Stimulated activated CD8-positive, alpha-beta memory T cell treated with anti-CD3 and anti-CD28 coated beads, Interleukin-2, amount 100 ng/mL, for 1 hour (primary cell): ENCODE measurements around the gene NKAIN1.
"Not testable (repeated sequence)": the region's sequence is repeated elsewhere in the genome, so short reads cannot be mapped to it uniquely, and the experiment has no call there.

Experiments used
- DNase-seq, 2 donors: peaks; one replicate each; pipeline ENCODE4 v3.0.0-alpha.2; 2020; ENCODE audit warnings: low read depth in 2 of 2

Gene NKAIN1

GRCh38 chr1:31239653-31240241 is at the start of gene NKAIN1:
NKAIN1 (minus strand) TSS chr1:31239887; CDS start chr1:31239547, 340 bp downstream.
- no peak for DNase-seq

GRCh38 chr1:31289021-31289420 is 49.3 kb upstream of the NKAIN1 start:
- DNase-seq = no peak

GRCh38 chr1:31287791-31288190 is 48.1 kb upstream of the NKAIN1 start:
- not testable (repeated sequence) for DNase-seq

GRCh38 chr1:31282426-31282825 is 42.7 kb upstream of the NKAIN1 start:
- DNase-seq = not testable (repeated sequence)

- no peak for DNase-seq
These were observed 33.9 kb upstream of the NKAIN1 start for GRCh38 chr1:31273619-31274018.

- DNase-seq = no peak
These were observed 32.7 kb upstream of the NKAIN1 start for GRCh38 chr1:31272369-31272768.

- no peak for DNase-seq
These were observed 26.9 kb upstream of the NKAIN1 start for GRCh38 chr1:31266547-31266946.

- no peak for DNase-seq
These were observed 25.2 kb upstream of the NKAIN1 start for GRCh38 chr1:31264790-31265386.

GRCh38 chr1:31263408-31263807 is 23.7 kb upstream of the NKAIN1 start:
- no peak for DNase-seq

- DNase-seq = not testable (repeated sequence)
These were observed 22.7 kb upstream of the NKAIN1 start for GRCh38 chr1:31262393-31262792.

GRCh38 chr1:31261916-31262315 is 22.2 kb upstream of the NKAIN1 start:
- DNase-seq = no peak

GRCh38 chr1:31259746-31260145 is 20.1 kb upstream of the NKAIN1 start:
- no peak for DNase-seq

- DNase-seq = no peak
These were observed 18.9 kb upstream of the NKAIN1 start for GRCh38 chr1:31258581-31258980.

- DNase-seq = no peak
These were observed 17.5 kb upstream of the NKAIN1 start for GRCh38 chr1:31257213-31257612.

GRCh38 chr1:31249854-31250253 is 10.2 kb upstream of the NKAIN1 start:
- DNase-seq = no peak

GRCh38 chr1:31248276-31248675 is 8.6 kb upstream of the NKAIN1 start:
- no peak for DNase-seq

- DNase-seq = no peak
These were observed 4.6 kb upstream of the NKAIN1 start for GRCh38 chr1:31244326-31244725.

GRCh38 chr1:31243501-31244286 is 4.0 kb upstream of the NKAIN1 start:
- no peak for DNase-seq

GRCh38 chr1:31241321-31241720 is 1.6 kb upstream of the NKAIN1 start:
- DNase-seq = no peak

- DNase-seq = no peak
These were observed 587 bp downstream of the NKAIN1 start for GRCh38 chr1:31238986-31239613.

- no peak for DNase-seq
These were observed 1.1 kb downstream of the NKAIN1 start for GRCh38 chr1:31238612-31238985.

GRCh38 chr1:31234870-31235269 is 4.8 kb downstream of the NKAIN1 start:
- DNase-seq = no peak
